OCI-LY1 (cell line): ENCODE measurements around the gene SEMA5A.

Source experiments
- EZH2 ChIP-seq: fragments of 200-600 bp; sonication (generic), shearing (Covaris generic); IDR thresholded peaks from 2 replicates; pipeline ENCODE4 v1.8.0; 2017; ENCODE audit warnings: borderline replicate concordance, mixed run types, mild to moderate bottlenecking, antibody characterized with exemption, low read length, moderate library complexity, mixed read lengths
- TF ChIP-seq, protein P1 (sequence below): fragments of 200-600 bp; sonication (generic), shearing (Covaris generic); IDR thresholded peaks from 2 replicates; pipeline ENCODE4 v1.5.1; 2017; ENCODE audit warnings: mild to moderate bottlenecking, antibody characterized with exemption, low read length, moderate library complexity, mixed read lengths

DNA sequence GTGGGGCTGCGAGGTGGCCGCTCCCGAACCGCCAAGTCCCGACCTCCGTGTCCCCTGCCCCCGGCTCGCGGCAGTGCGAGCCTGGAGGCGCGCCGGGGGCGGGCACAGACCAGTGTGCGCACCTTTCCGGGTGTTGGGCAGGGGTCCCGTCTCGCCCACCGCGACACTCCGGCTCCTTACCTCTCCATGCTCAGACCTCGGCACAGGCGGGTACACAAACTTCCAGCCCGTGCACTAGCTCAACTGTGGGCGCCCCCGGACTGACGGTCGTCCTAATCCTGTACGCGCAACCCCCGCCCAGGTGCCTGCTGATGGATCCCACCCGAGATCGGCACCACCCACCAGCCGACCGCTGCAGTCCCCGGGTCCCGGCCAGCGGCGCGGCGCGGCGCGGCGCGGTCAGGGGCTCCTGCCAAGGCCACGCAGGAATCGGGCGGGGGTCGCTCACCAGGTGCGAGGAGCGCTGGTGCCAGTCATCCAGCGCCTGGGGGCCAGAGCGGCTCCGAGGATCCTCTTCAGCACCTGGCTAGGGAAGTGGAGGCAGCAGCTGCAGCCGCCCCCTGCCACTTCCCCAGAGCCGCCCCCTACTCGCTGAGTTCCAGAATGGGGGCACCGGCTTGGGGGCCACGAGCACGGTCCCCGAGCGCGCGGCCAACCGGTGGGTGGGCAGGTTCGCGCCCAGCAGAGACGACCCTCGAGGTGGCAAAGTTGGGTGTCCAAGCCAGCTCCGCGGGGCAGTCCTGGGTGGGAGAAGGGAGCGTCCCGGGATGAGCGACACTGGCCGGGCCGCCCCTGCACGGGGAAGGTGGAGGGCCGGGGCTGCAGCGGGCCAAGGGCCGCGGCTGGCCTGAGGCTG lies 511 bp downstream of the SEMA5A start:
- TF ChIP-seq, protein P1, sequence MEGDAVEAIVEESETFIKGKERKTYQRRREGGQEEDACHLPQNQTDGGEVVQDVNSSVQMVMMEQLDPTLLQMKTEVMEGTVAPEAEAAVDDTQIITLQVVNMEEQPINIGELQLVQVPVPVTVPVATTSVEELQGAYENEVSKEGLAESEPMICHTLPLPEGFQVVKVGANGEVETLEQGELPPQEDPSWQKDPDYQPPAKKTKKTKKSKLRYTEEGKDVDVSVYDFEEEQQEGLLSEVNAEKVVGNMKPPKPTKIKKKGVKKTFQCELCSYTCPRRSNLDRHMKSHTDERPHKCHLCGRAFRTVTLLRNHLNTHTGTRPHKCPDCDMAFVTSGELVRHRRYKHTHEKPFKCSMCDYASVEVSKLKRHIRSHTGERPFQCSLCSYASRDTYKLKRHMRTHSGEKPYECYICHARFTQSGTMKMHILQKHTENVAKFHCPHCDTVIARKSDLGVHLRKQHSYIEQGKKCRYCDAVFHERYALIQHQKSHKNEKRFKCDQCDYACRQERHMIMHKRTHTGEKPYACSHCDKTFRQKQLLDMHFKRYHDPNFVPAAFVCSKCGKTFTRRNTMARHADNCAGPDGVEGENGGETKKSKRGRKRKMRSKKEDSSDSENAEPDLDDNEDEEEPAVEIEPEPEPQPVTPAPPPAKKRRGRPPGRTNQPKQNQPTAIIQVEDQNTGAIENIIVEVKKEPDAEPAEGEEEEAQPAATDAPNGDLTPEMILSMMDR = no peak
- no peak for TF ChIP-seq EZH2
